GM19238 (cell line): ENCODE results near the gene NRP2.

Source experiments
- DNase-seq: peaks from one replicate; pipeline ENCODE4 v3.0.0; 2011; ENCODE audit warnings: low spot score; ENCODE audit not compliant: insufficient read length

The NRP2 gene

GRCh38 chr2:205752296-205752820 is 70.1 kb downstream of the NRP2 start:
- no peak for DNase-seq

GRCh38 chr2:205752924-205753323 is 70.6 kb downstream of the NRP2 start:
- DNase-seq: no peak

- DNase-seq: no peak
Measured at GRCh38 chr2:205754285-205754923, 72.1 kb downstream of the NRP2 start.

GRCh38 chr2:205754924-205755321 is 72.6 kb downstream of the NRP2 start:
- DNase-seq: no peak

GRCh38 chr2:205755923-205756322 is 73.6 kb downstream of the NRP2 start:
- DNase-seq: no peak

GRCh38 chr2:205757271-205757670 is 75.0 kb downstream of the NRP2 start:
- no peak for DNase-seq

GRCh38 chr2:205758051-205758450 is 75.8 kb downstream of the NRP2 start:
- DNase-seq: no peak

- DNase-seq: no peak
Measured at GRCh38 chr2:205758500-205758899, 76.2 kb downstream of the NRP2 start.

GRCh38 chr2:205759257-205759656 is 77.0 kb downstream of the NRP2 start:
- no peak for DNase-seq

- DNase-seq: no peak
Measured at GRCh38 chr2:205759732-205760131, 77.4 kb downstream of the NRP2 start.

- no peak for DNase-seq
Measured at GRCh38 chr2:205760157-205760556, 77.9 kb downstream of the NRP2 start.

GRCh38 chr2:205761421-205761820 is 79.1 kb downstream of the NRP2 start:
- DNase-seq: no peak

GRCh38 chr2:205762881-205763280 is 80.6 kb downstream of the NRP2 start:
- no peak for DNase-seq

- DNase-seq: no peak
Measured at GRCh38 chr2:205763708-205764211, 81.5 kb downstream of the NRP2 start.

- no peak for DNase-seq
Measured at GRCh38 chr2:205764270-205764746, 82.0 kb downstream of the NRP2 start.

GRCh38 chr2:205765151-205765550 is 82.8 kb downstream of the NRP2 start:
- DNase-seq: no peak

GRCh38 chr2:205766779-205767359 is 84.6 kb downstream of the NRP2 start:
- DNase-seq: peak; percentile 53

GRCh38 chr2:205767617-205768016 is 85.3 kb downstream of the NRP2 start:
- no peak for DNase-seq

- DNase-seq: no peak
Measured at GRCh38 chr2:205768341-205768740, 86.0 kb downstream of the NRP2 start.

GRCh38 chr2:205768815-205769494 is 86.7 kb downstream of the NRP2 start:
- DNase-seq: no peak

GRCh38 chr2:205769495-205769850 is 87.2 kb downstream of the NRP2 start:
- no peak for DNase-seq

- DNase-seq: no peak
Measured at GRCh38 chr2:205769879-205770278, 87.6 kb downstream of the NRP2 start.
